Endothelial cell of umbilical vein (primary cell): ENCODE data around the gene TXNL4B. TPM values are rescaled to one million over a fixed set of nuclear protein-coding genes. Genes with fewer than 3 reads are reported as not detected.

Source experiments
- BruUV-seq: library from RNA; stranded (reverse); fragments of 400-500 nt; replicated peaks from 2 replicates; lab custom pipeline; 2021; lab: Mats Ljungman, UMichigan
- CTCF ChIA-PET: fragments of 300-600, 350-600 bp; sonication (Branson Sonifier 250); formaldehyde crosslinking; loops from one replicate; lab custom pipeline; 2021; ENCODE audit warnings: antibody characterized with exemption, inconsistent platforms; lab: Charles Lee
- POLR2A ChIA-PET: fragments of 300-600, 350-600 bp; sonication (Branson Sonifier 250); formaldehyde crosslinking; loops from one replicate; lab custom pipeline; 2021; ENCODE audit warnings: antibody characterized with exemption, inconsistent platforms; lab: Charles Lee
- DNase-seq: peaks from one replicate; pipeline ENCODE4 v3.0.0-alpha.2; 2011; ENCODE audit warnings: low read depth, low spot score
- FAIRE-seq: peaks from 2 replicates; lab custom pipeline; 2011; peaks lifted over from hg19 to GRCh38; lab: Jason Lieb, UNC
- H2AFZ ChIP-seq: 2 replicates; pipeline ENCODE4 v1.6.0; 2012; ENCODE audit warnings: low read depth, low read length, control low read depth, inconsistent platforms
- H3K27ac ChIP-seq: 2 replicates; pipeline ENCODE4 v1.5.1; 2011; ENCODE audit warnings: low read depth, mild to moderate bottlenecking, control low read depth, low read length, moderate library complexity; ENCODE audit not compliant: insufficient read depth
- H3K27me3 ChIP-seq, 2 experiments: 2 replicates each; pipeline versions ENCODE4 v1.6.0 to v1.6.1; 2011; ENCODE audit warnings: low read length in 2 of 2, mixed read lengths in 1 of 2; ENCODE audit not compliant: control insufficient read depth in 2 of 2, insufficient read depth in 2 of 2
- H3K36me3 ChIP-seq, 2 experiments: 2 replicates in 1 of 2; 3 replicates in 1 of 2; pipeline ENCODE4 v1.5.1; 2011; ENCODE audit warnings: low read length in 2 of 2, mild to moderate bottlenecking in 1 of 2, moderate library complexity in 1 of 2; ENCODE audit not compliant: control insufficient read depth in 2 of 2, insufficient read depth in 2 of 2; ENCODE audit errors: extremely low read depth in 1 of 2
- H3K4me1 ChIP-seq: 3 replicates; pipeline ENCODE4 v1.5.1; 2011; ENCODE audit warnings: mild to moderate bottlenecking, low read length; ENCODE audit not compliant: control insufficient read depth, insufficient read depth; ENCODE audit errors: extremely low read depth
- H3K4me2 ChIP-seq: 2 replicates; pipeline ENCODE4 v1.6.1; 2011; ENCODE audit warnings: low read length, control low read depth, mixed read lengths; ENCODE audit not compliant: insufficient read depth
- H3K4me3 ChIP-seq, 3 experiments: fragments of 200-600 bp in 1 of 3; sonication (generic), shearing (Covaris generic) in 1 of 3; replicated peaks in 1 of 3; 2 replicates each; pipeline ENCODE4 v1.5.1; 2011 to 2016; ENCODE audit warnings: control low read depth in 3 of 3, low read length in 3 of 3, mild to moderate bottlenecking in 2 of 3, inconsistent platforms in 1 of 3, low read depth in 1 of 3, moderate library complexity in 1 of 3; ENCODE audit not compliant: insufficient read depth in 1 of 3
- H3K79me2 ChIP-seq: 2 replicates; pipeline ENCODE4 v1.6.0; 2012; ENCODE audit warnings: low read length, inconsistent platforms; ENCODE audit not compliant: control insufficient read depth, insufficient read depth
- H3K9ac ChIP-seq: replicated peaks from 2 replicates; pipeline ENCODE3; 2011; ENCODE audit warnings: low read length, control low read depth; ENCODE audit not compliant: insufficient read depth; ENCODE audit errors: extremely low read depth
- H3K9me1 ChIP-seq: replicated peaks from 3 replicates; pipeline ENCODE4 v1.6.0; 2011; ENCODE audit warnings: mild to moderate bottlenecking, low read length; ENCODE audit not compliant: control insufficient read depth, insufficient read depth; ENCODE audit errors: extremely low read depth
- H3K9me3 ChIP-seq: replicated peaks from 2 replicates; pipeline ENCODE4 v1.5.1; 2012; ENCODE audit warnings: low read length, inconsistent platforms; ENCODE audit not compliant: control insufficient read depth, insufficient read depth
- H4K20me1 ChIP-seq: replicated peaks from 2 replicates; pipeline ENCODE3; 2011; ENCODE audit warnings: mild to moderate bottlenecking, low read length; ENCODE audit not compliant: control insufficient read depth, insufficient read depth; ENCODE audit errors: extremely low read depth
- CTCF ChIP-seq, 2 donors: IDR thresholded peaks; 1 replicate in 1 of 2; 2 replicates in 1 of 2; pipeline ENCODE4 v1.5.1; 2011; ENCODE audit warnings: low read length in 2 of 2, mild to moderate bottlenecking in 2 of 2, moderate library complexity in 2 of 2, control low read depth in 1 of 2, inconsistent platforms in 1 of 2, low read depth in 1 of 2; ENCODE audit not compliant: insufficient read depth in 1 of 2; ENCODE audit errors: extremely low read depth in 1 of 2
- EZH2 ChIP-seq: IDR thresholded peaks from 2 replicates; pipeline ENCODE4 v1.6.1; 2012; ENCODE audit warnings: borderline replicate concordance, low read depth, mild to moderate bottlenecking, moderate library complexity, low read length, inconsistent platforms; ENCODE audit not compliant: severe bottlenecking
- FOS ChIP-seq: IDR thresholded peaks from 2 replicates; pipeline ENCODE4 v1.6.1; 2011; ENCODE audit warnings: mild to moderate bottlenecking, low read length, moderate library complexity, borderline replicate concordance; ENCODE audit not compliant: insufficient read depth
- GATA2 ChIP-seq: IDR thresholded peaks from 2 replicates; pipeline ENCODE4 v1.7.0; 2011; ENCODE audit warnings: low read depth, mild to moderate bottlenecking, moderate library complexity, mixed read lengths, low read length; ENCODE audit not compliant: insufficient read length, insufficient read depth
- JUN ChIP-seq: IDR thresholded peaks from 2 replicates; pipeline ENCODE4 v1.6.1; 2011; ENCODE audit warnings: borderline replicate concordance, low read depth; ENCODE audit not compliant: insufficient read length, insufficient read depth
- MYC ChIP-seq: IDR thresholded peaks from one replicate; pipeline ENCODE4 v1.6.1; 2011; ENCODE audit warnings: mild to moderate bottlenecking, low read depth, low read length
- POLR2A ChIP-seq: IDR thresholded peaks from 2 replicates; pipeline ENCODE4 v1.6.1; 2012; ENCODE audit warnings: low read depth, mild to moderate bottlenecking, control low read depth, low read length
- POLR2AphosphoS5 ChIP-seq: IDR thresholded peaks from 2 replicates; pipeline ENCODE4 v1.6.1; 2012; ENCODE audit warnings: low read depth, mild to moderate bottlenecking, control low read depth, low read length, moderate library complexity; ENCODE audit not compliant: insufficient read depth
- dilution Hi-C: fragments of 300-500 bp; cut with MboI; formaldehyde crosslinking; loops from one replicate; pipeline ENCODE4 v1.15.0; 2019; ENCODE audit warnings: low sequenced_read_pairs; ENCODE audit not compliant: extremely low pct_ligation_motif_present
- intact Hi-C: fragments of 100-400 bp; cut with micrococcal nuclease; formaldehyde crosslinking; loops from one replicate; pipeline ENCODE4 v1.10.0; 2022
- polyA plus RNA-seq, 4 experiments: library from polyadenylated mRNA; depleted of rRNA in 3 of 4; stranded (reverse) in 3 of 4; unstranded in 1 of 4; fragments of >200 nt; gene quantifications; 2 replicates each; pipeline versions ENCODE4 v1.2.1 to v1.2.3, GENCODE V29; 2011 to 2012; ENCODE audit warnings: missing spikeins in 1 of 4
- total RNA-seq: library from RNA; stranded (reverse); gene quantifications from 2 replicates; pipeline ENCODE4 v1.2.3, GENCODE V29; 2021
- TF ChIP-seq, protein P1 (sequence below): IDR thresholded peaks from 2 replicates; pipeline ENCODE4 v1.6.1; 2011; ENCODE audit not compliant: insufficient read depth, insufficient read length

The TXNL4B gene
- total and polyA plus RNA-seq, 2 donors (not counting 3 experiments of a cell fraction or from before 2014, with no cell fraction given), result 10.0 to 12.7 TPM

DNA sequence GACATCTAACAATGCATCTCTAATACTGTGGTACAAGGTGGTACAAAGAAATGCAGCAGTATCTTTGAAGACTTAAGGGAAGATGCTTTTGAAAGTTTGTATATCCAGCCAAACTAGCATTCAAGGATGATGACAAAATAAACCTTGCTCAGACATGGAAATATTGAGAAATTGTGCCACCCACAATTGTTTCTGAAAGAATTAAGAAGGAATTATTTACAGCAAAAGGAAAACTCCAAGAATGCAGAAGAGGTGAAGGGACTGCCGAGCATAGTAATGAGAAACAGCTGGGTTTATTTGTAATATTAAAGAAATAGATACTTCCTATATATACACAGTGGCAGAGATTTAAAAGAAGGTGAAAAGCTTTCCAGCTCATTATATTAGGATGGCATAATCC is 49.1 kb upstream of the TXNL4B start:
- Histone ChIP-seq H3K4me1 (no peaks in the 10 kb centered on the region), H2AFZ (no peak overlapping the region), H3K36me3 (no peaks in the 10 kb centered on the region), H3K4me2 (no peak overlapping the region), H3K9ac (no peak overlapping the region), H3K79me2 (no peaks in the 10 kb centered on the region), H3K9me1 (no peaks in the 10 kb centered on the region), H3K27me3 (no peaks in the 10 kb centered on the region), H3K4me3 (no peak overlapping the region), H3K27ac (no peak overlapping the region), H3K9me3 (no peaks in the 10 kb centered on the region), H4K20me1 (no peaks in the 10 kb centered on the region)
- no TSS peak for BruUV-seq
- dilution Hi-C loops, result loop anchor here (25.0 kb wide), 1 partner anchor 320 kb away; no protein-coding TSS in a partner anchor
- no peak for DNase-seq
- no peak for FAIRE-seq
- TF ChIP-seq CTCF (IDR thresholded peaks at IDR 0.05; ENCODE audit: extremely low read depth in 1 of 2, insufficient read depth in 1 of 2, low read depth in 1 of 2, low read length in 2 of 2), result no peak
- TF ChIP-seq FOS, result no peak
- no peak for TF ChIP-seq MYC
- no peak for TF ChIP-seq POLR2A
- TF ChIP-seq, protein P1, sequence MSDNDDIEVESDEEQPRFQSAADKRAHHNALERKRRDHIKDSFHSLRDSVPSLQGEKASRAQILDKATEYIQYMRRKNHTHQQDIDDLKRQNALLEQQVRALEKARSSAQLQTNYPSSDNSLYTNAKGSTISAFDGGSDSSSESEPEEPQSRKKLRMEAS, result no peak
- TF ChIP-seq EZH2, result no peak
- TF ChIP-seq JUN, result no peak
- no peak for TF ChIP-seq GATA2
- no peak for TF ChIP-seq POLR2AphosphoS5
- intact Hi-C loops, result no loop called here
- CTCF ChIA-PET, result no interaction called here
- POLR2A ChIA-PET, result no interaction called here
